Measurements from ENCODE around the gene ENTPD8. TPM values are rescaled to one million over a fixed set of nuclear protein-coding genes. Genes with fewer than 3 reads are reported as not detected.
"Not testable (repeated sequence)": the region's sequence is repeated elsewhere in the genome, so short reads cannot be mapped to it uniquely, and the experiment has no call there.

The ENTPD8 gene
- total RNA-seq, 1 donor from 2014 or later, result not detected

GRCh38 chr9:137417161-137418021, 23.8 kb downstream of the ENTPD8 start:
- H3K9me3 Mint-ChIP-seq, result no peaks in the 10 kb centered on the region
- DNase-seq, result no peak
- H3K27ac Mint-ChIP-seq, result no peak overlapping the region
- intact Hi-C loops (cut with micrococcal nuclease), result no loop called here
- peak overlapping the region; percentile 26 for H3K4me3 Mint-ChIP-seq
- peaks cover 9% of the 10 kb centered on the region for H3K4me1 Mint-ChIP-seq
- H3K27me3 Mint-ChIP-seq, result no peaks in the 10 kb centered on the region
- no peaks in the 10 kb centered on the region for H3K36me3 Mint-ChIP-seq (ENCODE audit: low read depth)

GRCh38 chr9:137416563-137417151, 24.5 kb downstream of the ENTPD8 start:
- no peak for DNase-seq
- intact Hi-C loops (cut with micrococcal nuclease), result no loop called here
- Mint-ChIP-seq H3K27ac (no peak overlapping the region), H3K36me3 (ENCODE audit: low read depth) (no peaks in the 10 kb centered on the region), H3K4me1 (peaks cover 5% of the 10 kb centered on the region), H3K27me3 (no peaks in the 10 kb centered on the region), H3K9me3 (no peaks in the 10 kb centered on the region), H3K4me3 (no peak overlapping the region)

- no peak for DNase-seq
- Mint-ChIP-seq H3K4me3 (no peak overlapping the region), H3K9me3 (no peaks in the 10 kb centered on the region), H3K36me3 (ENCODE audit: low read depth) (no peaks in the 10 kb centered on the region), H3K4me1 (peaks cover 5% of the 10 kb centered on the region), H3K27ac (no peak overlapping the region), H3K27me3 (no peaks in the 10 kb centered on the region)
- intact Hi-C loops (cut with micrococcal nuclease), result no loop called here
These were observed 25.1 kb downstream of the ENTPD8 start for GRCh38 chr9:137416006-137416562.

- no peak overlapping the region for H3K27ac Mint-ChIP-seq
These were observed 25.7 kb downstream of the ENTPD8 start for GRCh38 chr9:137415451-137415850.

GRCh38 chr9:137412431-137412830, 28.7 kb downstream of the ENTPD8 start:
- no peak overlapping the region for H3K4me3 Mint-ChIP-seq
- no peaks in the 10 kb centered on the region for H3K27me3 Mint-ChIP-seq
- no peaks in the 10 kb centered on the region for H3K9me3 Mint-ChIP-seq
- intact Hi-C loops (cut with micrococcal nuclease), result no loop called here
- peaks cover 8% of the 10 kb centered on the region for H3K4me1 Mint-ChIP-seq
- no peak overlapping the region for H3K27ac Mint-ChIP-seq
- H3K36me3 Mint-ChIP-seq (ENCODE audit: low read depth), result no peaks in the 10 kb centered on the region
- no peak for DNase-seq

More at GRCh38 chr9:137415451-137415850, 25.7 kb downstream of the ENTPD8 start:
- H3K4me1 Mint-ChIP-seq, result peaks cover 5% of the 10 kb centered on the region
- intact Hi-C loops (cut with micrococcal nuclease), result no loop called here
- no peaks in the 10 kb centered on the region for H3K9me3 Mint-ChIP-seq
- H3K36me3 Mint-ChIP-seq (ENCODE audit: low read depth), result no peaks in the 10 kb centered on the region
- no peak overlapping the region for H3K4me3 Mint-ChIP-seq
- no peaks in the 10 kb centered on the region for H3K27me3 Mint-ChIP-seq
- no peak for DNase-seq

- Mint-ChIP-seq H3K27me3 (no peaks in the 10 kb centered on the region), H3K4me1 (peaks cover 8% of the 10 kb centered on the region), H3K27ac (no peak overlapping the region), H3K4me3 (no peak overlapping the region), H3K9me3 (no peaks in the 10 kb centered on the region), H3K36me3 (ENCODE audit: low read depth) (no peaks in the 10 kb centered on the region)
- peak; percentile 74 for DNase-seq
- intact Hi-C loops (cut with micrococcal nuclease), result no loop called here
These were observed 29.3 kb downstream of the ENTPD8 start for GRCh38 chr9:137411645-137412380.

GRCh38 chr9:137411260-137411644, 29.9 kb downstream of the ENTPD8 start:
- DNase-seq, result no peak
- Mint-ChIP-seq H3K27ac (no peak overlapping the region), H3K4me1 (peaks cover 8% of the 10 kb centered on the region), H3K36me3 (ENCODE audit: low read depth) (no peaks in the 10 kb centered on the region), H3K27me3 (no peaks in the 10 kb centered on the region), H3K4me3 (no peak overlapping the region), H3K9me3 (no peaks in the 10 kb centered on the region)
- intact Hi-C loops (cut with micrococcal nuclease), result no loop called here

- Mint-ChIP-seq H3K27me3 (peaks cover 2% of the 10 kb centered on the region), H3K4me3 (no peak overlapping the region), H3K9me3 (no peaks in the 10 kb centered on the region), H3K36me3 (ENCODE audit: low read depth) (no peaks in the 10 kb centered on the region), H3K4me1 (peaks cover 8% of the 10 kb centered on the region), H3K27ac (no peak overlapping the region)
- intact Hi-C loops (cut with micrococcal nuclease), result no loop called here
- DNase-seq, result no peak
These were observed 30.3 kb downstream of the ENTPD8 start for GRCh38 chr9:137410891-137411249.

- H3K4me3 Mint-ChIP-seq; H3K9me3 Mint-ChIP-seq; DNase-seq; H3K4me1 Mint-ChIP-seq; intact Hi-C loops (cut with micrococcal nuclease); H3K27ac Mint-ChIP-seq; H3K36me3 Mint-ChIP-seq (ENCODE audit: low read depth); H3K27me3 Mint-ChIP-seq: not testable (repeated sequence)
These were observed 30.8 kb downstream of the ENTPD8 start for GRCh38 chr9:137410236-137410890.

- Mint-ChIP-seq H3K27me3 (peaks cover 4% of the 10 kb centered on the region), H3K4me1 (peaks cover 6% of the 10 kb centered on the region), H3K36me3 (ENCODE audit: low read depth) (no peaks in the 10 kb centered on the region), H3K27ac (no peak overlapping the region), H3K9me3 (no peaks in the 10 kb centered on the region), H3K4me3 (no peak overlapping the region)
- intact Hi-C loops (cut with micrococcal nuclease), result no loop called here
- no peak for DNase-seq
These were observed 31.6 kb downstream of the ENTPD8 start for GRCh38 chr9:137409515-137409914.

- intact Hi-C loops (cut with micrococcal nuclease), result no loop called here
- peaks cover 6% of the 10 kb centered on the region for H3K4me1 Mint-ChIP-seq
- H3K36me3 Mint-ChIP-seq (ENCODE audit: low read depth), result no peaks in the 10 kb centered on the region
- DNase-seq, result no peak
- H3K27me3 Mint-ChIP-seq, result peaks cover 4% of the 10 kb centered on the region
- no peaks in the 10 kb centered on the region for H3K9me3 Mint-ChIP-seq
- H3K27ac Mint-ChIP-seq, result no peak overlapping the region
- H3K4me3 Mint-ChIP-seq, result no peak overlapping the region
These were observed 32.3 kb downstream of the ENTPD8 start for GRCh38 chr9:137408651-137409405.

- Mint-ChIP-seq H3K9me3 (no peaks in the 10 kb centered on the region), H3K4me1 (peaks cover 3% of the 10 kb centered on the region), H3K4me3 (no peak overlapping the region), H3K36me3 (ENCODE audit: low read depth) (no peaks in the 10 kb centered on the region), H3K27ac (no peak overlapping the region), H3K27me3 (peaks cover 4% of the 10 kb centered on the region)
- intact Hi-C loops (cut with micrococcal nuclease), result loop anchor here (2.0 kb wide), 1 partner anchor 113 kb away; no protein-coding TSS in a partner anchor
- no peak for DNase-seq
These were observed 33.4 kb downstream of the ENTPD8 start for GRCh38 chr9:137407590-137408300.
